Measurements from ENCODE around the gene HRAS.

The HRAS gene

GRCh38 chr11:506238-506994, 29.0 kb downstream of the HRAS start:
- peak overlapping the region; percentile 100 for H3K9ac ChIP-seq (ENCODE audit: insufficient read length)
- H3K4me3 ChIP-seq: peak overlapping the region; percentile 98
- peak; percentile 84 for DNase-seq (ENCODE audit: low read depth, low spot score)
- peaks cover 10% of the 10 kb centered on the region; the same call in 1 of the 2 replicates for H3K36me3 ChIP-seq (ENCODE audit: insufficient read depth, low read length)
- peak overlapping the region; percentile 99 for H3K27ac ChIP-seq
- H3K9me3 ChIP-seq (ENCODE audit: low read depth, low read length): no peaks in the 10 kb centered on the region
- TF ChIP-seq FOXP2 (optimal IDR thresholded peaks at IDR 0.05; ENCODE audit: control extremely low read depth, extremely low read length, insufficient read depth): no peak
- TF ChIP-seq EZH2 (IDR thresholded peaks at IDR 0.05): no peak
- peak; percentile 61; the same call in 1 of the 2 replicates for TF ChIP-seq POLR2AphosphoS5 (IDR thresholded peaks at IDR 0.05; ENCODE audit: borderline replicate concordance, low read depth, low read length)

- Histone ChIP-seq H3K9ac (ENCODE audit: insufficient read length) (peak overlapping the region; percentile 100), H3K27ac (0 out of 2 replicates have a peak overlapping the region, but pooled peaks have one; percentile 9), H3K9me3 (ENCODE audit: low read depth, low read length) (no peaks in the 10 kb centered on the region), H3K4me3 (peak overlapping the region; percentile 98; the same call in 1 of the 2 replicates), H3K36me3 (ENCODE audit: insufficient read depth, low read length) (peaks cover 16% of the 10 kb centered on the region; the same call in 1 of the 2 replicates)
- TF ChIP-seq FOXP2 (optimal IDR thresholded peaks at IDR 0.05; ENCODE audit: control extremely low read depth, extremely low read length, insufficient read depth) (no peak), POLR2AphosphoS5 (IDR thresholded peaks at IDR 0.05; ENCODE audit: borderline replicate concordance, low read depth, low read length) (no peak), EZH2 (IDR thresholded peaks at IDR 0.05) (no peak)
- DNase-seq (ENCODE audit: low read depth, low spot score): no peak
These were observed 30.4 kb downstream of the HRAS start for GRCh38 chr11:504994-505344.

- no peak overlapping the region for H3K9ac ChIP-seq (ENCODE audit: insufficient read length)
- TF ChIP-seq EZH2 (IDR thresholded peaks at IDR 0.05) (no peak), POLR2AphosphoS5 (IDR thresholded peaks at IDR 0.05; ENCODE audit: borderline replicate concordance, low read depth, low read length) (no peak), FOXP2 (optimal IDR thresholded peaks at IDR 0.05; ENCODE audit: control extremely low read depth, extremely low read length, insufficient read depth) (no peak)
- 0 out of 2 replicates have a peak overlapping the region, but pooled peaks have one; percentile 98 for H3K4me3 ChIP-seq
- peaks cover 20% of the 10 kb centered on the region; the same call in 1 of the 2 replicates for H3K36me3 ChIP-seq (ENCODE audit: insufficient read depth, low read length)
- no peak for DNase-seq (ENCODE audit: low read depth, low spot score)
- H3K27ac ChIP-seq: 0 out of 2 replicates have a peak overlapping the region, but pooled peaks have one; percentile 9
- no peaks in the 10 kb centered on the region for H3K9me3 ChIP-seq (ENCODE audit: low read depth, low read length)
These were observed 31.1 kb downstream of the HRAS start for GRCh38 chr11:504053-504993.

GRCh38 chr11:503179-503981, 32.0 kb downstream of the HRAS start:
- no peak overlapping the region for H3K9ac ChIP-seq (ENCODE audit: insufficient read length)
- no peak for DNase-seq (ENCODE audit: low read depth, low spot score)
- TF ChIP-seq EZH2 (IDR thresholded peaks at IDR 0.05) (no peak), POLR2AphosphoS5 (IDR thresholded peaks at IDR 0.05; ENCODE audit: borderline replicate concordance, low read depth, low read length) (no peak), FOXP2 (optimal IDR thresholded peaks at IDR 0.05; ENCODE audit: control extremely low read depth, extremely low read length, insufficient read depth) (no peak)
- peaks cover 26% of the 10 kb centered on the region; the same call in 1 of the 2 replicates for H3K36me3 ChIP-seq (ENCODE audit: insufficient read depth, low read length)
- H3K4me3 ChIP-seq: no peak overlapping the region
- H3K27ac ChIP-seq: no peak overlapping the region
- H3K9me3 ChIP-seq (ENCODE audit: low read depth, low read length): no peaks in the 10 kb centered on the region

GRCh38 chr11:502288-503178, 32.8 kb downstream of the HRAS start:
- no peak overlapping the region for H3K27ac ChIP-seq
- no peak for DNase-seq (ENCODE audit: low read depth, low spot score)
- H3K9ac ChIP-seq (ENCODE audit: insufficient read length): no peak overlapping the region
- H3K4me3 ChIP-seq: no peak overlapping the region
- H3K36me3 ChIP-seq (ENCODE audit: insufficient read depth, low read length): peaks cover 35% of the 10 kb centered on the region
- H3K9me3 ChIP-seq (ENCODE audit: low read depth, low read length): no peaks in the 10 kb centered on the region
- TF ChIP-seq POLR2AphosphoS5 (IDR thresholded peaks at IDR 0.05; ENCODE audit: borderline replicate concordance, low read depth, low read length) (no peak), FOXP2 (optimal IDR thresholded peaks at IDR 0.05; ENCODE audit: control extremely low read depth, extremely low read length, insufficient read depth) (no peak), EZH2 (IDR thresholded peaks at IDR 0.05) (no peak)

GRCh38 chr11:501683-502287, 33.6 kb downstream of the HRAS start:
- Histone ChIP-seq H3K4me3 (no peak overlapping the region), H3K9me3 (ENCODE audit: low read depth, low read length) (no peaks in the 10 kb centered on the region), H3K27ac (no peak overlapping the region), H3K36me3 (ENCODE audit: insufficient read depth, low read length) (peaks cover 42% of the 10 kb centered on the region), H3K9ac (ENCODE audit: insufficient read length) (no peak overlapping the region)
- TF ChIP-seq POLR2AphosphoS5 (IDR thresholded peaks at IDR 0.05; ENCODE audit: borderline replicate concordance, low read depth, low read length) (no peak), FOXP2 (optimal IDR thresholded peaks at IDR 0.05; ENCODE audit: control extremely low read depth, extremely low read length, insufficient read depth) (no peak), EZH2 (IDR thresholded peaks at IDR 0.05) (no peak)
- no peak for DNase-seq (ENCODE audit: low read depth, low spot score)
